ENCODE data around the gene CNTN2. TPM values are rescaled to one million over a fixed set of nuclear protein-coding genes. Genes with fewer than 3 reads are reported as not detected.

Gene CNTN2
- total and polyA plus RNA-seq, 2 of the 4 experiments (the other 2 are of a cell fraction) = not detected

DNA sequence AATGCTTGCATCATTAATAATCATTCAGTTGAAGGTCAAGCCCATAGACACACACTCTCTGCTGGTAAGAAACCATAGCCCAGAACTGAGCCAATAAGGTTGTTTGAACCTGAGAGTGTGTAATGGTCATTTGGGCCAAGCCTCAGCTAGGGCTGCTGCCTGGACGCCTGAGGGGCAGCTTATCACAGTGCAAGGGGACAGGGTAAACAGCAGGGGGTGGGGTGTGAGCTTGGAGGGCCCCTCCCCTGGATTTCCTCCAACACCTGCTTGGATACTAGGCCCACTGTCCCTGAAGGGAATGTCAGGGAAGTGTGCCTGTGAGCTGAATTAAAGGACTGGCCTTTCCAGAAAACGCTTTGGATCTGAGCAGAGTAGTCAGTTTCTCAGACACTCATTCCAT, 24.6 kb upstream of the CNTN2 start:
- H3K27me3 ChIP-seq (ENCODE audit: control insufficient read depth, insufficient read depth, low read length) = peaks cover 53% of the 10 kb centered on the region
- H3K9ac ChIP-seq (ENCODE audit: low read depth, low read length) = no peak overlapping the region
- H3K36me3 ChIP-seq (ENCODE audit: control insufficient read depth, insufficient read depth, low read length) = no peaks in the 10 kb centered on the region
- no peak overlapping the region for H2BK120ac ChIP-seq (ENCODE audit: low read depth, low read length)
- no peak overlapping the region for H2AFZ ChIP-seq (replicated peaks; ENCODE audit: low read length, poor library complexity)
- H2BK15ac ChIP-seq (ENCODE audit: low read depth, low read length) = no peak overlapping the region
- no peaks in the 10 kb centered on the region for H3K79me1 ChIP-seq (ENCODE audit: low read depth in 1 of 2, low read length in 2 of 2)
- H3K18ac ChIP-seq (ENCODE audit: low read depth, low read length) = no peak overlapping the region
- no TSS peak for BruUV-seq (replicated peaks)
- no peak overlapping the region for H2AK9ac ChIP-seq (replicated peaks; ENCODE audit: low read depth, low read length, poor library complexity)
- intact Hi-C loops (cut with micrococcal nuclease) = no loop called here
- DNase-seq = no peak
- H3K4me2 ChIP-seq (ENCODE audit: low read depth, low read length) = no peak overlapping the region
- H3K4me1 ChIP-seq (ENCODE audit: control insufficient read depth, insufficient read depth, low read length) = no peaks in the 10 kb centered on the region
- no peak overlapping the region for H2BK20ac ChIP-seq (ENCODE audit: low read depth, low read length)
- no peak overlapping the region for H4K91ac ChIP-seq (ENCODE audit: insufficient read depth, low read depth, low read length)
- H3K4ac ChIP-seq (ENCODE audit: low read depth, low read length) = no peak overlapping the region
- H3K4me3 ChIP-seq (ENCODE audit: insufficient read depth, low read depth, low read length) = no peak overlapping the region
- ChIA-PET CTCF (no interaction called here), POLR2A (ENCODE audit: unreplicated experiment) (no interaction called here)
- no CpG with 5 or more reads among the region's 2 CpGs for WGBS, 2 experiments (ENCODE audit: extremely low coverage in 2 of 2, insufficient read length in 1 of 2)
- in situ Hi-C loops (cut with MboI; ENCODE audit: low sequenced_read_pairs) = no loop called here
- H3K14ac ChIP-seq (replicated peaks; ENCODE audit: low read depth, low read length) = no peak overlapping the region
- no peak overlapping the region for H4K5ac ChIP-seq (ENCODE audit: low read depth, low read length)
- H4K20me1 ChIP-seq (ENCODE audit: insufficient read depth, low read length) = no peaks in the 10 kb centered on the region
- dilution Hi-C loops (cut with HindIII; ENCODE audit: low sequenced_read_pairs, unreplicated experiment) = no loop called here
- no peak overlapping the region for H2BK5ac ChIP-seq (ENCODE audit: low read depth, low read length, poor library complexity, severe bottlenecking)
- H3K23ac ChIP-seq (ENCODE audit: low read depth, low read length) = no peak overlapping the region
- TF ChIP-seq RAD21 (IDR thresholded peaks at IDR 0.05; ENCODE audit: low read length) (no peak), MAFK (IDR thresholded peaks at IDR 0.05; ENCODE audit: low read depth, low read length) (no peak), BHLHE40 (IDR thresholded peaks at IDR 0.05; ENCODE audit: low read depth, low read length) (no peak), NFE2L2 (IDR thresholded peaks at IDR 0.05; ENCODE audit: low read depth, low read length) (no peak)
- TF ChIP-seq, protein P1, sequence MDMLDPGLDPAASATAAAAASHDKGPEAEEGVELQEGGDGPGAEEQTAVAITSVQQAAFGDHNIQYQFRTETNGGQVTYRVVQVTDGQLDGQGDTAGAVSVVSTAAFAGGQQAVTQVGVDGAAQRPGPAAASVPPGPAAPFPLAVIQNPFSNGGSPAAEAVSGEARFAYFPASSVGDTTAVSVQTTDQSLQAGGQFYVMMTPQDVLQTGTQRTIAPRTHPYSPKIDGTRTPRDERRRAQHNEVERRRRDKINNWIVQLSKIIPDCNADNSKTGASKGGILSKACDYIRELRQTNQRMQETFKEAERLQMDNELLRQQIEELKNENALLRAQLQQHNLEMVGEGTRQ (IDR thresholded peaks at IDR 0.05; ENCODE audit: low read depth, low read length) = no peak
- TF ChIP-seq, protein P2, sequence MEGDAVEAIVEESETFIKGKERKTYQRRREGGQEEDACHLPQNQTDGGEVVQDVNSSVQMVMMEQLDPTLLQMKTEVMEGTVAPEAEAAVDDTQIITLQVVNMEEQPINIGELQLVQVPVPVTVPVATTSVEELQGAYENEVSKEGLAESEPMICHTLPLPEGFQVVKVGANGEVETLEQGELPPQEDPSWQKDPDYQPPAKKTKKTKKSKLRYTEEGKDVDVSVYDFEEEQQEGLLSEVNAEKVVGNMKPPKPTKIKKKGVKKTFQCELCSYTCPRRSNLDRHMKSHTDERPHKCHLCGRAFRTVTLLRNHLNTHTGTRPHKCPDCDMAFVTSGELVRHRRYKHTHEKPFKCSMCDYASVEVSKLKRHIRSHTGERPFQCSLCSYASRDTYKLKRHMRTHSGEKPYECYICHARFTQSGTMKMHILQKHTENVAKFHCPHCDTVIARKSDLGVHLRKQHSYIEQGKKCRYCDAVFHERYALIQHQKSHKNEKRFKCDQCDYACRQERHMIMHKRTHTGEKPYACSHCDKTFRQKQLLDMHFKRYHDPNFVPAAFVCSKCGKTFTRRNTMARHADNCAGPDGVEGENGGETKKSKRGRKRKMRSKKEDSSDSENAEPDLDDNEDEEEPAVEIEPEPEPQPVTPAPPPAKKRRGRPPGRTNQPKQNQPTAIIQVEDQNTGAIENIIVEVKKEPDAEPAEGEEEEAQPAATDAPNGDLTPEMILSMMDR (conservative IDR thresholded peaks at IDR 0.05; ENCODE audit: low read depth, low read length) = no peak
- no peak overlapping the region for H3K56ac ChIP-seq (ENCODE audit: extremely low read depth, insufficient read depth, low read length)
- H2AK5ac ChIP-seq (ENCODE audit: low read depth, low read length) = no peak overlapping the region
- no peaks in the 10 kb centered on the region for H3K9me1 ChIP-seq (ENCODE audit: insufficient read depth, low read length)
- H3K27ac ChIP-seq (ENCODE audit: insufficient read depth, low read length) = no peak overlapping the region
- no peak for ATAC-seq (ENCODE audit: low read depth)
- no peak overlapping the region for H4K8ac ChIP-seq (ENCODE audit: low read depth in 2 of 2, low read length in 2 of 2)
- H3K9me3 ChIP-seq (ENCODE audit: control insufficient read depth, insufficient read depth, low read length) = no peaks in the 10 kb centered on the region
